OCI-LY7 (cell line): ENCODE results near the gene LRRC36.

Experiments used
- CTCF ChIP-seq: fragments of 200-600 bp; sonication (generic); conservative IDR thresholded peaks from 2 replicates; pipeline ENCODE4 v1.5.1; 2014; ENCODE audit warnings: mild to moderate bottlenecking, antibody characterized with exemption, low read length, moderate library complexity, mixed read lengths
- EZH2phosphoT487 ChIP-seq: fragments of 200-600 bp; sonication (generic); IDR thresholded peaks from 2 replicates; pipeline ENCODE4 v1.6.1; 2018; ENCODE audit warnings: low read depth, borderline replicate concordance, mild to moderate bottlenecking, mixed run types, antibody characterized with exemption, low read length, moderate library complexity, mixed read lengths

- TF ChIP-seq CTCF (no peak), EZH2phosphoT487 (no peak)
Observed at GRCh38 chr16:67345401-67345800, 18.8 kb downstream of the LRRC36 start.
